ENCODE measurements around the gene SUGCT.
"Not testable (repeated sequence)": the region's sequence is repeated elsewhere in the genome, so short reads cannot be mapped to it uniquely, and the experiment has no call there.

Gene SUGCT

DNA sequence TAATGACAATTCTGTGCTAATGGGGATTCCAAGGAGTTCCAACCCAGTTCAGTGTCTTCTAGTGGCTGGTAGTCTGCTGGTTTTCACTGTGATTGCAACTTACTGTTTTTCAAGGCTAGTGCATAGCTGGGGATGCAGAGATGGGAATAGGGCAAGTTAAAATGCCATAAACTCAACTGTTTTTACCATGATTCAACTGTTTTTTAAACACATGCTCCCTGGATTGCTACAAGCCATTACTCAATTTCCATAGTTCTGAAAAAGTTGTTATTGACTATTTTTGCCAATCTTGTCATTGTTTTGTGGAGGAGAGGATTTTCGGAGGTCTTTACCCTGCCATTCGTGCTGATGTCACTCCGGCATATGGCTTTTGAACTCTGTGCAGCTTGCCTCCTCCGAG is 245.3 kb downstream of the SUGCT start:
- Histone ChIP-seq H3K4me3 (ENCODE audit: low read depth in 1 of 2, low read length in 2 of 2) (no peak overlapping the region), H3K27me3 (ENCODE audit: low read depth, low read length) (no peaks in the 10 kb centered on the region), H3K9me3 (ENCODE audit: control insufficient read depth in 1 of 2, low read length in 2 of 2) (no peaks in the 10 kb centered on the region), H3K36me3 (ENCODE audit: control insufficient read depth in 1 of 2, insufficient read depth in 2 of 2, low read length in 2 of 2) (no peaks in the 10 kb centered on the region), H3K4me1 (ENCODE audit: control insufficient read depth in 1 of 2, insufficient read depth in 2 of 2, low read length in 2 of 2) (no peaks in the 10 kb centered on the region), H3K27ac (ENCODE audit: low read length) (no peak overlapping the region)

DNA sequence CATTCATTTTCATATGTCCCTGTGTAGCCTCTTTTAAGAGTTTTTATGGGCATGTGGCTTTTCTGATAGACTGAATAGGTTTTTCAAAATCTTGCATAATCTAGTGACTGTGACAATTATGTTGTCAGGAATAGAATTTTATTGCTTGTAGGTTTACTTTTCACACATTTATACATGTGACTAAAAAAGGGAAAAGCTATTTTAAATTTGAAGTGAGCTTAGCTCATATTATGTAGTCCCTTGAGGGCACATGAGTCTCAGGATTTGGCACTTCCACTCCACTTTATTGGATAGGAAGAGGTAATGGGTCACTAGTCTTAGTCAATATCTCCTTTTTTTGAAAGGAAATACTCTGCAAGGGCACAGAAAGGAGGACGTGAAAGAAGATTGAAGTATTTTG is 247.3 kb downstream of the SUGCT start:
- H3K9me3 ChIP-seq (ENCODE audit: control insufficient read depth in 1 of 2, low read length in 2 of 2) = no peaks in the 10 kb centered on the region
- no peak overlapping the region for H3K4me3 ChIP-seq (ENCODE audit: low read depth in 1 of 2, low read length in 2 of 2)
- H3K36me3 ChIP-seq (ENCODE audit: control insufficient read depth in 1 of 2, insufficient read depth in 2 of 2, low read length in 2 of 2) = no peaks in the 10 kb centered on the region
- no peaks in the 10 kb centered on the region for H3K4me1 ChIP-seq (ENCODE audit: control insufficient read depth in 1 of 2, insufficient read depth in 2 of 2, low read length in 2 of 2)
- H3K27me3 ChIP-seq (ENCODE audit: low read depth, low read length) = no peaks in the 10 kb centered on the region
- H3K27ac ChIP-seq (ENCODE audit: low read length) = no peak overlapping the region

DNA sequence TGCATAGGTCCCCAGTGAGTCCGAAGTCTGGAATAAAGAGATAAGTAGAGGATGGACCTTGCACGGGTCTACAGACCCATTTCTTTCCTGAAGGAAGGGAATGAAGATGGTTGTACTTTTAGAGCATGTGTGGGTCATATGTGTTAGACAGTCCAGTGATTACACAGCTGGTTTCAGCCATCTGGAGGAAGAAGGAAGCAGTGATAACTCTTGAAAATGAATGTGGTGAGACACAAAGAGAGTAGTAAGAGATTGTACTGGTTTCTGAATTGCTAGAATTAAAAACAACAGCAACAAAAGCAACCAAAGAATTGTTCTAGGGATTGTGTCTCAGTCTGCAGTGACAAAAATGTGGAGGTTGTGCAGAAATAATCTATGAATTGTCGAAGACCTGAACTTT is 258.9 kb downstream of the SUGCT start:
- Histone ChIP-seq H3K36me3 (ENCODE audit: control insufficient read depth in 1 of 2, insufficient read depth in 2 of 2, low read length in 2 of 2) (no peaks in the 10 kb centered on the region), H3K4me1 (ENCODE audit: control insufficient read depth in 1 of 2, insufficient read depth in 2 of 2, low read length in 2 of 2) (no peaks in the 10 kb centered on the region), H3K4me3 (ENCODE audit: low read depth in 1 of 2, low read length in 2 of 2) (no peak overlapping the region), H3K27ac (ENCODE audit: low read length) (no peak overlapping the region), H3K9me3 (ENCODE audit: control insufficient read depth in 1 of 2, low read length in 2 of 2) (no peaks in the 10 kb centered on the region), H3K27me3 (ENCODE audit: low read depth, low read length) (no peaks in the 10 kb centered on the region)

DNA sequence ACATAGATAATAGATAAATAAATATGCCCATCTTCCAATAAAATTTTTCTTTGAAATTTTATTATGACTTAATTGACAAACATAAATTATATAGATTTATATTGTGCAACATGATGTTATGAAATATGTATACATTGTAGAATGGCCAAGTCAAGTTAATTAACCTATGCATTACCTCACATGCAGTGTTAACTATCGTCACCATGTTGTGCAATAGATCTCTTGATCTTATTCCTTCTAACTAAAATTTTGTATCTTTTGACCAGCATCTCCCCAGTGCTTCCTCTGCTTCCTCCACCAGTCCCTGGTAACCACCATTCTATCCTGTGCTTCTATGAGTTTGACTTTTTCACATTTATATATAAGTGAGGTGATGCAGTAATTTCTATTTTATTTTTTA is 259.6 kb downstream of the SUGCT start:
- Histone ChIP-seq H3K27me3 (ENCODE audit: low read depth, low read length) (no peaks in the 10 kb centered on the region), H3K36me3 (ENCODE audit: control insufficient read depth in 1 of 2, insufficient read depth in 2 of 2, low read length in 2 of 2) (no peaks in the 10 kb centered on the region), H3K4me1 (ENCODE audit: control insufficient read depth in 1 of 2, insufficient read depth in 2 of 2, low read length in 2 of 2) (no peaks in the 10 kb centered on the region), H3K4me3 (ENCODE audit: low read depth in 1 of 2, low read length in 2 of 2) (no peak overlapping the region), H3K27ac (ENCODE audit: low read length) (no peak overlapping the region), H3K9me3 (ENCODE audit: control insufficient read depth in 1 of 2, low read length in 2 of 2) (no peaks in the 10 kb centered on the region)

DNA sequence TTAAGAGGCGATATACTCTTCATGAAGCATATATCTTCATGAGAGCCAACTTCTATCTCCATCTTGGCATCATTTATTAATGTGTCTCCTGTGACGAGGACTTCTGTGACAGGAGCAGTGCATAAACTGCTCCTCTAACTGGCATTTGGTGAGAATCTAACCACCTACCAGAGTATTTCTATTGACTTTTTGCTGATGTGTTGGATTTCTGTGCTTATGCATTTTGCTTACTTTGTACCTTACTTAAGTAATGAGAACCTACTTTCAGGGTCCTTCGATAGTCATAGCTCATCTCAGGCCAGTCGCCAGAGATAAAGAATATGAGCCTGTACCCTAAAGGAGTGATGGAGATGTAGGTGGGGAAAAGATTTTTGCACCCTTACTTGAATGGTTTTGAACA is 265.7 kb downstream of the SUGCT start:
- Histone ChIP-seq H3K36me3 (ENCODE audit: control insufficient read depth in 1 of 2, insufficient read depth in 2 of 2, low read length in 2 of 2) (no peaks in the 10 kb centered on the region), H3K27me3 (ENCODE audit: low read depth, low read length) (no peaks in the 10 kb centered on the region), H3K4me1 (ENCODE audit: control insufficient read depth in 1 of 2, insufficient read depth in 2 of 2, low read length in 2 of 2) (no peaks in the 10 kb centered on the region), H3K4me3 (ENCODE audit: low read depth in 1 of 2, low read length in 2 of 2) (no peak overlapping the region), H3K27ac (ENCODE audit: low read length) (no peak overlapping the region), H3K9me3 (ENCODE audit: control insufficient read depth in 1 of 2, low read length in 2 of 2) (no peaks in the 10 kb centered on the region)

DNA sequence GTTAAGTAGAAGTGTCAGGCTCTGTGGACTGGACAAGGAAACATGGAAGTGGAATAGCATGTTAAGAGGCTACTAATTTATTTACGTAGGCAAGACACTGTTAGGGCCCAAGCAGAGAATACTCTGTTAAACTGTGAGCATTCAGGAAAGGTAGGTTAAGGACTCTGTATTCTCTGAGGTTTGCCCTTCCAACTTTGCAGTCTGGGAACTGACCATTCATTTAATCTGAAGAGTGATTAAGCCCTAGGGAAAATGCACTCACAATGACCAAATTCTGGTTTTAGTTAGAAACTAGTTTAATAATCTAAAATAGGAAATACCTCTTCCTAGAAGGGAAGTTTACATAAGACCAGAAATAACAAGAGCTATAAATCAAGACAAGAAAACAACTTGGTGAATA is 266.6 kb downstream of the SUGCT start:
- Histone ChIP-seq H3K4me1 (ENCODE audit: control insufficient read depth in 1 of 2, insufficient read depth in 2 of 2, low read length in 2 of 2) (no peaks in the 10 kb centered on the region), H3K9me3 (ENCODE audit: control insufficient read depth in 1 of 2, low read length in 2 of 2) (no peaks in the 10 kb centered on the region), H3K27ac (ENCODE audit: low read length) (no peak overlapping the region), H3K27me3 (ENCODE audit: low read depth, low read length) (no peaks in the 10 kb centered on the region), H3K36me3 (ENCODE audit: control insufficient read depth in 1 of 2, insufficient read depth in 2 of 2, low read length in 2 of 2) (no peaks in the 10 kb centered on the region), H3K4me3 (ENCODE audit: low read depth in 1 of 2, low read length in 2 of 2) (no peak overlapping the region)

DNA sequence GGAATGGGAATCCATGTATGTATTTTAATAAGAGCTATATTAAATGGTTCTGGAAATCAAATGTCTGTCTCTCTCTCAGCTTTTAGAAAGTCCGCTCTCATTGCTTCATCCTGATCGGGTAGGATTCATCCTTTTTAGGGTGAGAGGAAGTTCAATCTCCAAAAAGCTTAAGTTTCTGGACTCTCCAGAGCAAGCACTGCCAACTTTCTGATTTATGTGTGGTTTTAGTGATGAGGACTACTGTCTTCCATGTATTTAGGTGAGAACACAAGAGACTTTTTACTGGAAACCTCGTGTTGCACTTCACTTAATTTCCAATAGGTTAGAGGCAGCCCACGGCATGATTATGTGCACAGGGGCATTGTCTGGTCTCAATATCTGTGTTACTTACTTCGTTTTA is 267.9 kb downstream of the SUGCT start:
- H3K4me3 ChIP-seq (ENCODE audit: low read depth in 1 of 2, low read length in 2 of 2) = no peak overlapping the region
- H3K27ac ChIP-seq (ENCODE audit: low read length) = no peak overlapping the region
- H3K27me3 ChIP-seq (ENCODE audit: low read depth, low read length) = no peaks in the 10 kb centered on the region
- H3K4me1 ChIP-seq (ENCODE audit: control insufficient read depth in 1 of 2, insufficient read depth in 2 of 2, low read length in 2 of 2) = no peaks in the 10 kb centered on the region
- no peaks in the 10 kb centered on the region for H3K9me3 ChIP-seq (ENCODE audit: control insufficient read depth in 1 of 2, low read length in 2 of 2)
- H3K36me3 ChIP-seq (ENCODE audit: control insufficient read depth in 1 of 2, insufficient read depth in 2 of 2, low read length in 2 of 2) = no peaks in the 10 kb centered on the region

DNA sequence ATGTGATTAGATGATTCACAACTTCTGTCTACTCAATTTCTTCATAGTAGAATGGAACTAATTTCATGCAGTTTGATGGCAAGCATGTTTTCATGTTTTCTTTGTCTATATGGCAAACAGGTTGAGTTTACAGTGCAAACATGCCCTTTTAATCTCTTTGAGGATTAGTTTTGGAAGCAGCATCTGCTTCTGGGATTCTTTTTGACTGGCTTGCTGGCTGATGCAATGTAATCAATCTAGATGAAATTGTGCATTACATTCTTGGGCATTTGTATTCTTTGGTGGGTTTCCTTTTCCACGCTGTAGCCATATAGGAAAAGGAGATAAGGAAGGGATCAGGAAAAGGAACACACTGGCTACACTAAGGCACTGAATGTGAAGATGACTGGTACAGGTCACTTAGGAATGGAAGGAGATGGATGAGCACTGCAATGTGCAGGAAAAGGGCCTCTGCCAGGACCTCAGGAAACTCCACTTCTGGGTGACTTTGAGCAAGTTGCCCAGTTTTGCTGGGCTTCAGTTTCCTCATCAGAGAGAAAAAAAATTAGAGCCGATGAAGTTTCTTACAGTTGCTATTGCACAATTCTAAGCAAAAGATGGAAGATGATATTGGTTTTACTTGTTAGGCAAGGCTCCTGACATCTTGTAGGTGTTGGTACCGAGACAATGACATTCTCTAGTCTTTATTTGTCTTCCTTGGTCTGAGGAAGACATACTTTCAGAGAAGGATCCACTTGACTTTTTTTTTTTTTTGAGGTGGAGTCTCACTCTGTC is 269.1 kb downstream of the SUGCT start:
- no peak overlapping the region for H3K27ac ChIP-seq (ENCODE audit: low read length)
- no peaks in the 10 kb centered on the region for H3K36me3 ChIP-seq (ENCODE audit: control insufficient read depth in 1 of 2, insufficient read depth in 2 of 2, low read length in 2 of 2)
- H3K4me3 ChIP-seq (ENCODE audit: low read depth in 1 of 2, low read length in 2 of 2) = no peak overlapping the region
- no peaks in the 10 kb centered on the region for H3K4me1 ChIP-seq (ENCODE audit: control insufficient read depth in 1 of 2, insufficient read depth in 2 of 2, low read length in 2 of 2)
- no peaks in the 10 kb centered on the region for H3K9me3 ChIP-seq (ENCODE audit: control insufficient read depth in 1 of 2, low read length in 2 of 2)
- H3K27me3 ChIP-seq (ENCODE audit: low read depth, low read length) = no peaks in the 10 kb centered on the region

DNA sequence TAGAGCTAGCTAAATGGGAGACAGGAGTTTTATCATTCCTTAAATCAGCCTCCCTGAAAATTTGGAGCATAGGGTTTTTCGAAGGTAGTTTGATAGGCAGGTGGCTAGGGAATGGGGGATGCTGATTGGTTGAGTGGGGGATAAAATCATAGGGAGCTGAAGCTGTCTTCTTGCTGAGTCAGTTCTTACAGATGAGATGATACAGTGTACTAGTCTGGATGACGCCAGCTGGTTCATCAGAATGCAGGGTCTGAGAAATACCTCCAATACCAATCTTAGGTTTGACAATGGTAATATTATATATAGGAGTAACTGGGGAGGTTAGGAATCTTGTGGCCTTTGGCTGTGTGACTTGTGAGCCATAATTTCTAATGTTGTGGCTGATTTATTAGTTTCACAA is 271.2 kb downstream of the SUGCT start:
- Histone ChIP-seq H3K27ac (ENCODE audit: low read length) (no peak overlapping the region), H3K9me3 (ENCODE audit: control insufficient read depth in 1 of 2, low read length in 2 of 2) (no peaks in the 10 kb centered on the region), H3K4me3 (ENCODE audit: low read depth in 1 of 2, low read length in 2 of 2) (no peak overlapping the region), H3K36me3 (ENCODE audit: control insufficient read depth in 1 of 2, insufficient read depth in 2 of 2, low read length in 2 of 2) (no peaks in the 10 kb centered on the region), H3K27me3 (ENCODE audit: low read depth, low read length) (no peaks in the 10 kb centered on the region), H3K4me1 (ENCODE audit: control insufficient read depth in 1 of 2, insufficient read depth in 2 of 2, low read length in 2 of 2) (no peaks in the 10 kb centered on the region)

DNA sequence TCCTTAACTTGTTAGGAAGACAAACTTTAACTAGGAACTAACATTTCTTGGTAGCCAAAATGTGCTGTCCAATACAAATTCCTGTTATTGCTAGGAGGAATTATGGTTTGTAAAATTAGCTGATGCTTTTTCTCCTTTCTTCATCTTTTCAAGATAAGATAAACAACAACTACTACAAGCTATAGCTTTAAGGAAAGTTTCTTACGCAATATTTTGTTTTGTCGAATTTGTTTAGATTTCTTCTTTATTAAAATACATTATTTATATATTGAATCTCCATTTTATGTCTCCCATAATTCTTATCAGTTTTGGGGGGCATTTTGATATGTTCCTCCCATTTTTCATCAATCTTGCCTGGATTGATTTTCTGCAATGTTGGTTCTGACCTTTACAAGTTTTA is 277.5 kb downstream of the SUGCT start:
- no peaks in the 10 kb centered on the region for H3K4me1 ChIP-seq (ENCODE audit: control insufficient read depth in 1 of 2, insufficient read depth in 2 of 2, low read length in 2 of 2)
- H3K9me3 ChIP-seq (ENCODE audit: control insufficient read depth in 1 of 2, low read length in 2 of 2) = no peaks in the 10 kb centered on the region
- H3K36me3 ChIP-seq (ENCODE audit: control insufficient read depth in 1 of 2, insufficient read depth in 2 of 2, low read length in 2 of 2) = no peaks in the 10 kb centered on the region
- H3K27me3 ChIP-seq (ENCODE audit: low read depth, low read length) = no peaks in the 10 kb centered on the region
- no peak overlapping the region for H3K27ac ChIP-seq (ENCODE audit: low read length)
- H3K4me3 ChIP-seq (ENCODE audit: low read depth in 1 of 2, low read length in 2 of 2) = no peak overlapping the region

DNA sequence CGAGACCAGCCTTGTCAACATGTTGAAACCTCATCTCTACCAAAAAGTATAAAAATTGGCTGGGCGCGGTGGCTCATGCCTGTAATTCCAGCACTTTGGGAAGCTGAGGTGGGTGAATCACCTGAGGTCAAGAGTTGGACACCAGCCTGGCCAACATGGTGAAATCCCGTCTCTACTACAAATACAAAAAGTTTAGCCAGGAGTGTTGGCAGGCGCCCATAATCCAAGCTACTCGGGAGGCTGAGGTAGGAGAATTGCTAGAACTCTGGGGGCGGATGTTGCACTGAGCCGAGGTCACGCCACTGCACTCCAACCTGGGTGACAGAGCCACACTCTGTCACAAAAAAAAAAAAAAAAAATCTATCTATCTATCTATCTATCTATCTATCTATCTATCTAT is 279.9 kb downstream of the SUGCT start:
- not testable (repeated sequence) for H3K27ac ChIP-seq (ENCODE audit: low read length); H3K4me3 ChIP-seq (ENCODE audit: low read depth in 1 of 2, low read length in 2 of 2); H3K9me3 ChIP-seq (ENCODE audit: control insufficient read depth in 1 of 2, low read length in 2 of 2); H3K36me3 ChIP-seq (ENCODE audit: control insufficient read depth in 1 of 2, insufficient read depth in 2 of 2, low read length in 2 of 2); H3K4me1 ChIP-seq (ENCODE audit: control insufficient read depth in 1 of 2, insufficient read depth in 2 of 2, low read length in 2 of 2); H3K27me3 ChIP-seq (ENCODE audit: low read depth, low read length)

DNA sequence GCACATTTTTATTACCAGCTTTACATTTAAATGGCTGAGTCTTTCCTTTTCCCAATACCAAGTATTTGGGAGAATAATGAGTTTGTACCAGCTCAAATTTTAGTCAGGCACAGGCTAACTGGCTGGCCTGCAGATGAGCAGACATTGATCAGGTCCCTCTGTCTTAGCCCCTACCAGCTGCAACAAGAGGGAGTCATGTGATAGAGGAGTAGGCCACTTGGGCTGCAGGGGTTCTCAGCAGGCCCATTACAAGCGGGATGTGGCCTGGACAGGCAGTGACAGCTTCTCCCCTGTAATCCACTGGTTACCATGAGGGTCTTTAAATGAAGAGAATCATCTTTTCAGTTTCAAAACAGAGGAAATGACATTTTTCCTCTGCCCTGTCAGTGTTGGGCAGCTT is 283.6 kb downstream of the SUGCT start:
- Histone ChIP-seq H3K4me1 (ENCODE audit: control insufficient read depth in 1 of 2, insufficient read depth in 2 of 2, low read length in 2 of 2) (no peaks in the 10 kb centered on the region), H3K9me3 (ENCODE audit: control insufficient read depth in 1 of 2, low read length in 2 of 2) (no peaks in the 10 kb centered on the region), H3K36me3 (ENCODE audit: control insufficient read depth in 1 of 2, insufficient read depth in 2 of 2, low read length in 2 of 2) (no peaks in the 10 kb centered on the region), H3K4me3 (ENCODE audit: low read depth in 1 of 2, low read length in 2 of 2) (no peak overlapping the region), H3K27ac (ENCODE audit: low read length) (no peak overlapping the region), H3K27me3 (ENCODE audit: low read depth, low read length) (no peaks in the 10 kb centered on the region)

Data from muscle layer of duodenum (tissue), 2 donors.